K562 (cell line): ENCODE data around the gene PHF3.

Source experiments
- CBX8 ChIP-seq: fragments of 200-600 bp; sonication (generic); IDR thresholded peaks from 2 replicates; pipeline ENCODE4 v1.6.1; 2012; ENCODE audit warnings: borderline replicate concordance, mixed run types, low read depth, mild to moderate bottlenecking, moderate library complexity, mixed read lengths, low read length, control low read depth, inconsistent platforms; ENCODE audit not compliant: poor library complexity, severe bottlenecking; ENCODE audit errors: extremely low read depth
- CTCF ChIP-seq, 3 experiments: IDR thresholded peaks in 2 of 3; conservative IDR thresholded peaks in 1 of 3; 2 replicates each; pipeline ENCODE4 v1.5.1; 2011 to 2012; ENCODE audit warnings: low read length in 3 of 3, mild to moderate bottlenecking in 3 of 3, control low read depth in 2 of 3, improper control_type of control experiment in 1 of 3, inconsistent platforms in 1 of 3, low read depth in 1 of 3, mixed read lengths in 1 of 3, moderate library complexity in 1 of 3; ENCODE audit not compliant: insufficient read depth in 2 of 3
- E2F1 ChIP-seq: sonication (generic); formaldehyde crosslinking; IDR thresholded peaks from 2 replicates; pipeline ENCODE4 v1.8.1; 2023; ENCODE audit warnings: mild to moderate bottlenecking, missing genetic modification reagents, moderate library complexity
- EGR1 ChIP-seq: fragments of 450-650 bp; conservative IDR thresholded peaks from 2 replicates; pipeline ENCODE4 v1.6.1; 2017; ENCODE audit warnings: mild to moderate bottlenecking
- FOXK1 ChIP-seq: sonication (generic); formaldehyde crosslinking; IDR thresholded peaks from 2 replicates; pipeline ENCODE4 v1.8.0; 2022; ENCODE audit warnings: missing genetic modification reagents, mild to moderate bottlenecking, borderline replicate concordance
- NR0B1 ChIP-seq: fragments of 450-650 bp; IDR thresholded peaks from one replicate; pipeline ENCODE4 v1.6.1; 2018; ENCODE audit warnings: mild to moderate bottlenecking, moderate library complexity; ENCODE audit not compliant: partially characterized antibody
- SIN3B ChIP-seq: fragments of 450-650 bp; IDR thresholded peaks from 2 replicates; pipeline ENCODE4 v1.6.1; 2017; ENCODE audit warnings: low read depth, mild to moderate bottlenecking, moderate library complexity
- YY1 ChIP-seq, 3 experiments: IDR thresholded peaks; 2 replicates each; pipeline ENCODE4 v1.6.1; 2011; ENCODE audit warnings: low read length in 2 of 3, mild to moderate bottlenecking in 2 of 3, moderate library complexity in 2 of 3, borderline replicate concordance in 1 of 3, control low read depth in 1 of 3, low read depth in 1 of 3; ENCODE audit not compliant: insufficient read depth in 3 of 3, insufficient replicate concordance in 2 of 3, control insufficient read depth in 1 of 3, insufficient read length in 1 of 3; ENCODE audit errors: extremely low read depth in 1 of 3
- ZNF282 ChIP-seq: sonication (generic); formaldehyde crosslinking; IDR thresholded peaks from 2 replicates; pipeline ENCODE4 v1.8.1; 2023; ENCODE audit warnings: missing genetic modification reagents

- TF ChIP-seq NR0B1: no peak
- no peak for TF ChIP-seq CTCF (IDR thresholded peaks at IDR 0.05 in 2 of 3, conservative IDR thresholded peaks at IDR 0.05 in 1 of 3; ENCODE audit: insufficient read depth in 2 of 3, low read depth in 1 of 3, low read length in 3 of 3)
- TF ChIP-seq YY1 (IDR thresholded peaks at IDR 0.05; ENCODE audit: borderline replicate concordance in 1 of 3, control insufficient read depth in 1 of 3, extremely low read depth in 1 of 3, insufficient read depth in 3 of 3, insufficient read length in 1 of 3, insufficient replicate concordance in 2 of 3, low read depth in 1 of 3, low read length in 2 of 3): no peak
- TF ChIP-seq EGR1: no peak
- TF ChIP-seq CBX8: no peak
- TF ChIP-seq FOXK1 (CRISPR knock-in tag): no peak
- no peak for TF ChIP-seq E2F1 (CRISPR knock-in tag)
- TF ChIP-seq SIN3B: no peak
- no peak for TF ChIP-seq ZNF282 (CRISPR knock-in tag)
Observed at GRCh38 chr6:63685446-63686379, 50.1 kb downstream of the PHF3 start.
